Neural progenitor cell (in vitro differentiated cells): ENCODE data around the gene CNOT11. TPM values are rescaled to one million over a fixed set of nuclear protein-coding genes. Genes with fewer than 3 reads are reported as not detected.

Experiments used
- DNase-seq: peaks from one replicate; pipeline ENCODE4 v3.0.0-alpha.2; 2016; ENCODE audit warnings: low spot score
- H2AFZ ChIP-seq: fragments of 200-600 bp; sonication (generic); replicated peaks from 2 replicates; pipeline ENCODE4 v1.6.1; 2016; ENCODE audit warnings: antibody characterized with exemption
- H3F3A ChIP-seq: fragments of 200-600 bp; sonication (generic); 2 replicates; pipeline ENCODE4 v1.6.1; 2016; ENCODE audit warnings: antibody characterized with exemption, low read depth
- H3K27ac ChIP-seq: fragments of 200-600 bp; sonication (generic); 2 replicates; pipeline ENCODE4 v1.5.1; 2016; ENCODE audit warnings: mild to moderate bottlenecking
- H3K27me3 ChIP-seq: fragments of 200-600 bp; sonication (generic); 2 replicates; pipeline ENCODE4 v1.6.1; 2016; ENCODE audit warnings: mild to moderate bottlenecking, moderate library complexity
- H3K36me3 ChIP-seq: fragments of 200-600 bp; sonication (generic); 2 replicates; pipeline ENCODE4 v1.5.1; 2016
- H3K4me1 ChIP-seq: fragments of 200-600 bp; sonication (generic); 2 replicates; pipeline ENCODE4 v1.6.1; 2016; ENCODE audit warnings: mixed run types
- H3K4me2 ChIP-seq: fragments of 200-600 bp; sonication (generic); 2 replicates; pipeline ENCODE4 v1.6.1; 2016
- H3K4me3 ChIP-seq: fragments of 200-600 bp; sonication (generic); 2 replicates; pipeline ENCODE4 v1.5.1; 2016
- H3K79me2 ChIP-seq: fragments of 200-600 bp; sonication (generic); 2 replicates; pipeline ENCODE4 v1.6.1; 2016; ENCODE audit warnings: low read depth
- H3K9ac ChIP-seq: fragments of 200-600 bp; sonication (generic); 2 replicates; pipeline ENCODE4 v1.6.1; 2016
- H3K9me3 ChIP-seq: fragments of 200-600 bp; sonication (generic); 2 replicates; pipeline ENCODE4 v1.5.1; 2016; ENCODE audit warnings: low read depth
- H4K20me1 ChIP-seq: fragments of 200-600 bp; sonication (generic); 2 replicates; pipeline ENCODE4 v1.6.1; 2016; ENCODE audit warnings: low read depth
- H3K27ac Mint-ChIP-seq: 3 replicates; pipeline ENCODE4 v1.8.0; 2021; ENCODE audit warnings: mixed read lengths
- H3K27me3 Mint-ChIP-seq: 2 replicates; pipeline ENCODE4 v1.8.0; 2022; ENCODE audit warnings: low read depth, mild to moderate bottlenecking, inconsistent platforms, moderate library complexity, mixed read lengths; ENCODE audit not compliant: insufficient read depth
- H3K36me3 Mint-ChIP-seq: 3 replicates; pipeline ENCODE4 v1.8.0; 2021; ENCODE audit warnings: mixed read lengths
- H3K4me1 Mint-ChIP-seq: 3 replicates; pipeline ENCODE4 v1.8.0; 2021; ENCODE audit warnings: mixed read lengths
- H3K4me3 Mint-ChIP-seq: 3 replicates; pipeline ENCODE4 v1.8.0; 2021; ENCODE audit warnings: mild to moderate bottlenecking, moderate library complexity, mixed read lengths
- H3K9me3 Mint-ChIP-seq: 3 replicates; pipeline ENCODE4 v1.8.0; 2020; ENCODE audit warnings: mixed read lengths
- EZH2 ChIP-seq: fragments of 200-600 bp; sonication (generic); IDR thresholded peaks from 2 replicates; pipeline ENCODE4 v1.6.1; 2017; ENCODE audit warnings: antibody characterized with exemption, mild to moderate bottlenecking, moderate library complexity
- EZH2phosphoT487 ChIP-seq: fragments of 200-600 bp; sonication (generic); IDR thresholded peaks from 2 replicates; pipeline ENCODE4 v1.6.1; 2017; ENCODE audit warnings: antibody characterized with exemption
- total RNA-seq: library from RNA; depleted of rRNA; stranded (reverse); fragments of >200 nt; gene quantifications from 2 replicates; pipeline ENCODE4 v1.2.3, GENCODE V29; 2015; ENCODE audit warnings: low replicate concordance
- TF ChIP-seq, protein P1 (sequence below): fragments of 200-600 bp; sonication (generic); IDR thresholded peaks from 2 replicates; pipeline ENCODE4 v1.5.1; 2017; ENCODE audit warnings: antibody characterized with exemption, mild to moderate bottlenecking

Gene CNOT11
- total RNA-seq, 1 donor from 2014 or later, result 39.0 TPM

GRCh38 chr2:101287303-101287702, 34.6 kb downstream of the CNOT11 start:
- no peak for TF ChIP-seq EZH2
- TF ChIP-seq, protein P1, sequence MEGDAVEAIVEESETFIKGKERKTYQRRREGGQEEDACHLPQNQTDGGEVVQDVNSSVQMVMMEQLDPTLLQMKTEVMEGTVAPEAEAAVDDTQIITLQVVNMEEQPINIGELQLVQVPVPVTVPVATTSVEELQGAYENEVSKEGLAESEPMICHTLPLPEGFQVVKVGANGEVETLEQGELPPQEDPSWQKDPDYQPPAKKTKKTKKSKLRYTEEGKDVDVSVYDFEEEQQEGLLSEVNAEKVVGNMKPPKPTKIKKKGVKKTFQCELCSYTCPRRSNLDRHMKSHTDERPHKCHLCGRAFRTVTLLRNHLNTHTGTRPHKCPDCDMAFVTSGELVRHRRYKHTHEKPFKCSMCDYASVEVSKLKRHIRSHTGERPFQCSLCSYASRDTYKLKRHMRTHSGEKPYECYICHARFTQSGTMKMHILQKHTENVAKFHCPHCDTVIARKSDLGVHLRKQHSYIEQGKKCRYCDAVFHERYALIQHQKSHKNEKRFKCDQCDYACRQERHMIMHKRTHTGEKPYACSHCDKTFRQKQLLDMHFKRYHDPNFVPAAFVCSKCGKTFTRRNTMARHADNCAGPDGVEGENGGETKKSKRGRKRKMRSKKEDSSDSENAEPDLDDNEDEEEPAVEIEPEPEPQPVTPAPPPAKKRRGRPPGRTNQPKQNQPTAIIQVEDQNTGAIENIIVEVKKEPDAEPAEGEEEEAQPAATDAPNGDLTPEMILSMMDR, result no peak
- no peak for TF ChIP-seq EZH2phosphoT487

GRCh38 chr2:101290711-101291110, 38.0 kb downstream of the CNOT11 start:
- H3K27me3 ChIP-seq, result no peaks in the 10 kb centered on the region
- no peaks in the 10 kb centered on the region for H3K4me1 Mint-ChIP-seq
- no peaks in the 10 kb centered on the region for H3K9me3 Mint-ChIP-seq
- no peak overlapping the region for H3K4me3 ChIP-seq
- H3K9ac ChIP-seq, result no peak overlapping the region
- no peak overlapping the region for H3K4me3 Mint-ChIP-seq
- H3K27ac ChIP-seq, result no peak overlapping the region
- no peaks in the 10 kb centered on the region for H3K27me3 Mint-ChIP-seq
- no peaks in the 10 kb centered on the region for H3F3A ChIP-seq
- H3K9me3 ChIP-seq, result no peaks in the 10 kb centered on the region
- DNase-seq, result no peak
- H4K20me1 ChIP-seq, result no peaks in the 10 kb centered on the region
- peaks cover 4% of the 10 kb centered on the region for H3K36me3 ChIP-seq
- peaks cover under 1% of the 10 kb centered on the region for H3K79me2 ChIP-seq
- TF ChIP-seq EZH2phosphoT487, result no peak
- no peak for TF ChIP-seq EZH2
- TF ChIP-seq, protein P1, result no peak
- peaks cover 2% of the 10 kb centered on the region for H3K36me3 Mint-ChIP-seq
- no peak overlapping the region for H3K27ac Mint-ChIP-seq
- H3K4me1 ChIP-seq, result no peaks in the 10 kb centered on the region
- no peak overlapping the region for H2AFZ ChIP-seq
- H3K4me2 ChIP-seq, result no peak overlapping the region

More at GRCh38 chr2:101287303-101287702, 34.6 kb downstream of the CNOT11 start:
- H3K9me3 Mint-ChIP-seq, result no peaks in the 10 kb centered on the region
- DNase-seq, result no peak
- H3K27ac Mint-ChIP-seq, result no peak overlapping the region
- no peaks in the 10 kb centered on the region for H3K4me1 Mint-ChIP-seq
- no peak overlapping the region for H3K27ac ChIP-seq
- H3K9me3 ChIP-seq, result no peaks in the 10 kb centered on the region
- no peak overlapping the region for H3K9ac ChIP-seq
- no peaks in the 10 kb centered on the region for H3K27me3 ChIP-seq
- H3F3A ChIP-seq, result no peaks in the 10 kb centered on the region
- no peak overlapping the region for H3K4me3 Mint-ChIP-seq
- no peaks in the 10 kb centered on the region for H3K27me3 Mint-ChIP-seq
- H3K4me1 ChIP-seq, result no peaks in the 10 kb centered on the region
- no peak overlapping the region for H3K4me3 ChIP-seq
- no peaks in the 10 kb centered on the region for H3K79me2 ChIP-seq
- peaks cover 6% of the 10 kb centered on the region for H3K36me3 Mint-ChIP-seq
- no peak overlapping the region for H3K4me2 ChIP-seq
- H3K36me3 ChIP-seq, result peaks cover 4% of the 10 kb centered on the region
- no peaks in the 10 kb centered on the region for H4K20me1 ChIP-seq
- H2AFZ ChIP-seq, result no peak overlapping the region

- peaks cover 11% of the 10 kb centered on the region for H3K79me2 ChIP-seq
- H4K20me1 ChIP-seq, result peaks cover 2% of the 10 kb centered on the region
- no peaks in the 10 kb centered on the region for H3F3A ChIP-seq
- no peak overlapping the region for H3K4me2 ChIP-seq
- no peak overlapping the region for H3K27ac ChIP-seq
- H3K36me3 Mint-ChIP-seq, result peaks cover 2% of the 10 kb centered on the region
- no peaks in the 10 kb centered on the region for H3K27me3 ChIP-seq
- no peaks in the 10 kb centered on the region for H3K9me3 Mint-ChIP-seq
- no peak overlapping the region for H3K4me3 ChIP-seq
- no peak for TF ChIP-seq EZH2
- TF ChIP-seq, protein P1, result no peak
- TF ChIP-seq EZH2phosphoT487, result no peak
- no peaks in the 10 kb centered on the region for H3K36me3 ChIP-seq
- no peak overlapping the region for H3K4me3 Mint-ChIP-seq
- H3K4me1 ChIP-seq, result no peaks in the 10 kb centered on the region
- no peaks in the 10 kb centered on the region for H3K27me3 Mint-ChIP-seq
- H3K9ac ChIP-seq, result no peak overlapping the region
- H2AFZ ChIP-seq, result no peak overlapping the region
- H3K9me3 ChIP-seq, result no peaks in the 10 kb centered on the region
- no peaks in the 10 kb centered on the region for H3K4me1 Mint-ChIP-seq
- no peak for DNase-seq
- no peak overlapping the region for H3K27ac Mint-ChIP-seq
Observed at GRCh38 chr2:101291973-101292372, 39.3 kb downstream of the CNOT11 start.
